ENCODE data around the gene GRAP2. TPM values are rescaled to one million over a fixed set of nuclear protein-coding genes. Genes with fewer than 3 reads are reported as not detected.

Gene GRAP2
- total and polyA plus RNA-seq, 2 of the 8 experiments (the other 6 are each of a cell fraction or from before 2014, with no cell fraction given): 0.08 TPM; not detected in 1

DNA sequence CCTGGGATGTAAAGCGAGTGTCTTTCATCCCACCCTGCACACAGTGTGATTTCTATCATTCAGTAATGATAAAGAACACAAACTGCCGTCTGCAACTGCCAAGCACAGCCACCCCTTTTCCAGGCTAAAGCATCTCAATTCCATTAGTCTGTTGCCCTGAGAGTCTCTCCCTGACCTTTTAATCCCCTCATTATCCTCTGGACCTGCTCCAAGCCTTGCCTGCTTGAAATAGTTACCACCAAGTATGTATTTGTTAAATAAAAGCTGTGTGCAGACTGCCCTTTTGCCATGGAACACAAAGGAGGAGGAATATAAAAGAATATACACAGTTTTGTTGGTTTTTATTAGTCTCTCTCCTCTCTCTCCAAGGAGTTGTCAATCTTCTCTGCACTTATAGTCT is 13.0 kb downstream of the GRAP2 start:
- Histone ChIP-seq H4K5ac (ENCODE audit: insufficient read length, low read depth, low read length) (no peak overlapping the region), H4K20me1 (replicated peaks in 1 of 2; ENCODE audit: control insufficient read depth in 1 of 2, insufficient read depth in 2 of 2, low read length in 2 of 2) (no peaks in the 10 kb centered on the region), H3K14ac (ENCODE audit: insufficient read length) (no peak overlapping the region), H3K4me2 (ENCODE audit: insufficient read depth in 1 of 2, low read depth in 2 of 2, low read length in 2 of 2) (no peak overlapping the region), H3K9me3 (ENCODE audit: insufficient read depth in 2 of 2, low read depth in 1 of 2, low read length in 1 of 2) (no peaks in the 10 kb centered on the region), H3K4me1 (replicated peaks in 1 of 4; ENCODE audit: control insufficient read depth in 3 of 4, insufficient read depth in 4 of 4, low read length in 3 of 4) (peaks cover 0 to 7% (median 3%) of the 10 kb centered on the region in 4 experiments; a peak in 6 of 7 replicates), H2BK15ac (ENCODE audit: low read length) (no peak overlapping the region), H2BK12ac (ENCODE audit: low read depth, low read length) (no peak overlapping the region), H3K4me3 (ENCODE audit: extremely low read depth in 1 of 4, insufficient read depth in 2 of 4, low read depth in 3 of 4, low read length in 4 of 4) (no peak overlapping the region), H3K9ac (replicated peaks in 1 of 4; ENCODE audit: extremely low read depth in 1 of 4, low read depth in 3 of 4, low read length in 3 of 4) (no peak overlapping the region), H2AK5ac (ENCODE audit: low read depth, low read length) (no peak overlapping the region), H3K27ac (ENCODE audit: low read depth, low read length) (no peak overlapping the region), H4K8ac (ENCODE audit: extremely low read depth, insufficient read depth, low read length) (no peak overlapping the region), H3K36me3 (ENCODE audit: control insufficient read depth in 2 of 4, insufficient read depth in 4 of 4, low read length in 3 of 4) (no peaks in the 10 kb centered on the region), H3K18ac (ENCODE audit: extremely low read depth, low read length) (no peak overlapping the region), H3K79me1 (ENCODE audit: low read depth, low read length) (no peaks in the 10 kb centered on the region), H3K79me2 (ENCODE audit: control insufficient read depth in 1 of 2, insufficient read depth in 2 of 2, low read length in 2 of 2) (no peaks in the 10 kb centered on the region), H2BK120ac (replicated peaks; ENCODE audit: low read depth, low read length) (no peak overlapping the region), H3K23me2 (ENCODE audit: low read depth, low read length) (no peaks in the 10 kb centered on the region), H2AFZ (ENCODE audit: low read length) (no peak overlapping the region), H3K56ac (replicated peaks; ENCODE audit: insufficient read length, low read depth, low read length) (no peak overlapping the region), H3K23ac (ENCODE audit: insufficient read length) (no peak overlapping the region), H3K4ac (replicated peaks; ENCODE audit: insufficient read length, low read depth, low read length) (no peak overlapping the region), H4K91ac (replicated peaks; ENCODE audit: insufficient read length, low read length) (no peak overlapping the region), H2BK5ac (ENCODE audit: low read depth, low read length) (no peak overlapping the region), H2BK20ac (ENCODE audit: low read length) (no peak overlapping the region), H3K27me3 (replicated peaks in 1 of 4; ENCODE audit: control insufficient read depth in 3 of 4, extremely low read depth in 1 of 4, insufficient read depth in 3 of 4, low read length in 3 of 4) (peaks cover 0 to 1% (median 0%) of the 10 kb centered on the region in 4 experiments; a peak in 1 of 7 replicates)
- no peak for FAIRE-seq
- WGBS, 2 experiments (ENCODE audit: extremely low coverage in 1 of 2, insufficient coverage in 1 of 2, insufficient read length in 1 of 2, insufficient replicate concordance in 2 of 2, low coverage in 1 of 2, low lambda C conversion rate in 2 of 2, missing lambda C conversion rate in 1 of 2): 80% methylated on average over 2 of the region's 2 CpGs; no CpG with 5 or more reads in 1 of the 2 experiments
- POLR2A ChIA-PET (ENCODE audit: partially characterized antibody): interaction anchor here (0.6 kb wide), 1 partner anchor 126 kb away, joined by 3 read pairs; no protein-coding TSS in a partner anchor
- no peak for DNase-seq (ENCODE audit: low read depth in 1 of 2, low spot score in 2 of 2)
- CTCF ChIA-PET (ENCODE audit: partially characterized antibody): interaction anchor here (0.9 to 2.6 kb wide), 5 partner anchors 11 to 113 kb away, joined by 3 to 8 read pairs (median 4); no protein-coding TSS in a partner anchor
- TF ChIP-seq SIN3A (conservative IDR thresholded peaks at IDR 0.05 in 1 of 2, IDR thresholded peaks at IDR 0.05 in 1 of 2; ENCODE audit: low read depth in 1 of 2, low read length in 2 of 2) (no peak), RFX5 (IDR thresholded peaks at IDR 0.05; ENCODE audit: borderline replicate concordance, low read depth, low read length) (no peak), RAD21 (IDR thresholded peaks at IDR 0.05 in 1 of 2, conservative IDR thresholded peaks at IDR 0.05 in 1 of 2; ENCODE audit: low read depth in 2 of 2, low read length in 2 of 2) (no peak), GABPA (IDR thresholded peaks at IDR 0.05; ENCODE audit: borderline replicate concordance, insufficient read depth, low read length) (no peak), CBX8 (IDR thresholded peaks at IDR 0.05; ENCODE audit: borderline replicate concordance, low read depth, low read length) (no peak), CREB1 (IDR thresholded peaks at IDR 0.05) (no peak), BCL11A (IDR thresholded peaks at IDR 0.05; ENCODE audit: low read depth in 2 of 2, low read length in 2 of 2) (no peak), POLR2AphosphoS5 (IDR thresholded peaks at IDR 0.05; ENCODE audit: low read depth, low read length) (no peak), SP1 (IDR thresholded peaks at IDR 0.05; ENCODE audit: low read depth, low read length) (no peak), ZNF274 (IDR thresholded peaks at IDR 0.05; ENCODE audit: borderline replicate concordance, extremely low read depth, low read length) (no peak), NRF1 (IDR thresholded peaks at IDR 0.05; ENCODE audit: low read depth, low read length) (no peak)
- TF ChIP-seq, protein P1, sequence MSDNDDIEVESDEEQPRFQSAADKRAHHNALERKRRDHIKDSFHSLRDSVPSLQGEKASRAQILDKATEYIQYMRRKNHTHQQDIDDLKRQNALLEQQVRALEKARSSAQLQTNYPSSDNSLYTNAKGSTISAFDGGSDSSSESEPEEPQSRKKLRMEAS (IDR thresholded peaks at IDR 0.05): no peak
- TF ChIP-seq, protein P2, sequence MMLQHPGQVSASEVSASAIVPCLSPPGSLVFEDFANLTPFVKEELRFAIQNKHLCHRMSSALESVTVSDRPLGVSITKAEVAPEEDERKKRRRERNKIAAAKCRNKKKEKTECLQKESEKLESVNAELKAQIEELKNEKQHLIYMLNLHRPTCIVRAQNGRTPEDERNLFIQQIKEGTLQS (IDR thresholded peaks at IDR 0.05; ENCODE audit: insufficient read depth, low read depth, low read length): no peak

Measured in H1 (cell line).